Measurements from ENCODE around the gene ETFA.

DNA sequence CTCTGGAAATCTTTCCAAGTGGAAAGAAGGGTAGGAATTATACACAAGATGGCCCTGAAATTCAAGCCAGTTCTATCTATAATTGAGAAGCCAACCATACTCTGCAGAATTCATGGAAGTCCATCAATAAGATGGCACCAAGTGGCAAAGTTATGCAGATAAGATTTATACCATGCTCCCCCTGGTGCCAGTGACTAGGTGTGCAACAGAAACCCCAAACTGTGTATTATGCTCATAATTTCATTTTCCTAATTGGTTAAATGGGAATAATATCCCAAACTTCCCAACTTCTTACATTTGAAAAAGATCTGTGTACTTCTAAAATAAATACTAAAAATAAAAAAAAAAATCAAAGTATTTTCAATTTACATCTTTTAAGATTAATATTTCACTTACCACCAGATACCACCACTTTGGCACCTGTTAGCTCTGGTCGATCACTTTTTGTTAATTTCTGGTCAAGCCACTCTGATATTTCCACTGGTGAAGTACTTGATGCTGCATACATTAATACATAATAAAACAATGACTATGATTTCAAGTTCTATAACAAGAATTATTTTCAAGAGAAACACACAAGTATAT lies 25.9 kb downstream of the ETFA start:
- TF ChIP-seq SRF (IDR thresholded peaks at IDR 0.05; ENCODE audit: low read depth in 2 of 2, low read length in 2 of 2) (no peak), HDAC6 (IDR thresholded peaks at IDR 0.05; ENCODE audit: unreplicated experiment) (no peak), POLR2AphosphoS5 (IDR thresholded peaks at IDR 0.05; ENCODE audit: low read length) (no peak)
- TF ChIP-seq, protein P1, sequence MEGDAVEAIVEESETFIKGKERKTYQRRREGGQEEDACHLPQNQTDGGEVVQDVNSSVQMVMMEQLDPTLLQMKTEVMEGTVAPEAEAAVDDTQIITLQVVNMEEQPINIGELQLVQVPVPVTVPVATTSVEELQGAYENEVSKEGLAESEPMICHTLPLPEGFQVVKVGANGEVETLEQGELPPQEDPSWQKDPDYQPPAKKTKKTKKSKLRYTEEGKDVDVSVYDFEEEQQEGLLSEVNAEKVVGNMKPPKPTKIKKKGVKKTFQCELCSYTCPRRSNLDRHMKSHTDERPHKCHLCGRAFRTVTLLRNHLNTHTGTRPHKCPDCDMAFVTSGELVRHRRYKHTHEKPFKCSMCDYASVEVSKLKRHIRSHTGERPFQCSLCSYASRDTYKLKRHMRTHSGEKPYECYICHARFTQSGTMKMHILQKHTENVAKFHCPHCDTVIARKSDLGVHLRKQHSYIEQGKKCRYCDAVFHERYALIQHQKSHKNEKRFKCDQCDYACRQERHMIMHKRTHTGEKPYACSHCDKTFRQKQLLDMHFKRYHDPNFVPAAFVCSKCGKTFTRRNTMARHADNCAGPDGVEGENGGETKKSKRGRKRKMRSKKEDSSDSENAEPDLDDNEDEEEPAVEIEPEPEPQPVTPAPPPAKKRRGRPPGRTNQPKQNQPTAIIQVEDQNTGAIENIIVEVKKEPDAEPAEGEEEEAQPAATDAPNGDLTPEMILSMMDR (IDR thresholded peaks at IDR 0.05 in 2 of 3, conservative IDR thresholded peaks at IDR 0.05 in 1 of 3; ENCODE audit: control insufficient read depth in 2 of 3, extremely low read depth in 1 of 3, insufficient read depth in 1 of 3, low read depth in 3 of 3, low read length in 3 of 3), result peak; percentile 25 to 48 (median 33); a peak in 5 of 6 replicates
- TF ChIP-seq, protein P2, sequence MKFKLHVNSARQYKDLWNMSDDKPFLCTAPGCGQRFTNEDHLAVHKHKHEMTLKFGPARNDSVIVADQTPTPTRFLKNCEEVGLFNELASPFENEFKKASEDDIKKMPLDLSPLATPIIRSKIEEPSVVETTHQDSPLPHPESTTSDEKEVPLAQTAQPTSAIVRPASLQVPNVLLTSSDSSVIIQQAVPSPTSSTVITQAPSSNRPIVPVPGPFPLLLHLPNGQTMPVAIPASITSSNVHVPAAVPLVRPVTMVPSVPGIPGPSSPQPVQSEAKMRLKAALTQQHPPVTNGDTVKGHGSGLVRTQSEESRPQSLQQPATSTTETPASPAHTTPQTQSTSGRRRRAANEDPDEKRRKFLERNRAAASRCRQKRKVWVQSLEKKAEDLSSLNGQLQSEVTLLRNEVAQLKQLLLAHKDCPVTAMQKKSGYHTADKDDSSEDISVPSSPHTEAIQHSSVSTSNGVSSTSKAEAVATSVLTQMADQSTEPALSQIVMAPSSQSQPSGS (IDR thresholded peaks at IDR 0.05; ENCODE audit: low read length), result no peak

Data from GM12878 (cell line).